GM18526 (cell line): ENCODE measurements around the gene TRIM33.

ENCODE experiments used
- POLR2A ChIP-seq: IDR thresholded peaks from 3 replicates; pipeline ENCODE4 v1.6.1; 2011; ENCODE audit not compliant: insufficient read length; ENCODE audit errors: extremely low read depth

Gene TRIM33

DNA sequence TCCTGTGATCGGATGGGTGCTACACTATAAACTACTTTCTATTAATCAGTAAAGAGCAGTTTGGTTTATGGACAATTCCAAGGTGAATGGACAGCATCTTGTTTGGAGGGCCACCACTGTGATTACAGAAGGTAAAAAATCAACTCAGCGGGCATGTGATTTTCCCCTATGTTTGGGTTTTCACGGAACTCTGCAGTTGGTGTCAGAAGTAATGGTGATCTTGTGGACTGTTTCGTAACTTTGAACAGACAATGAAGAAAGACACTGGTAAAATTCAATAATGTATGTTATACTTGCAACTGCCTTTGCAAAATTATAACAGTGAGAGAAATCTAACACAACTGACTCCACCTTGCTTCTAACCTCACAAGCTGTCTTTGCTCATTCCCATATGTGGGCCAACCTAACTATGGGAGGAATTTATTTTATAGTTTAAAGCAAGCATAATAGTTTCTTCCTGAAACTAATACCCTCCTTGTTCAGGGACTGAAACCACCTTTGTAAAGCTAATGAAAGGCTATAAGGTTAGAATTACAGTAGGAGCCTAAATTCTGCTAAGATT is 53.2 kb downstream of the TRIM33 start:
- TF ChIP-seq POLR2A: no peak

DNA sequence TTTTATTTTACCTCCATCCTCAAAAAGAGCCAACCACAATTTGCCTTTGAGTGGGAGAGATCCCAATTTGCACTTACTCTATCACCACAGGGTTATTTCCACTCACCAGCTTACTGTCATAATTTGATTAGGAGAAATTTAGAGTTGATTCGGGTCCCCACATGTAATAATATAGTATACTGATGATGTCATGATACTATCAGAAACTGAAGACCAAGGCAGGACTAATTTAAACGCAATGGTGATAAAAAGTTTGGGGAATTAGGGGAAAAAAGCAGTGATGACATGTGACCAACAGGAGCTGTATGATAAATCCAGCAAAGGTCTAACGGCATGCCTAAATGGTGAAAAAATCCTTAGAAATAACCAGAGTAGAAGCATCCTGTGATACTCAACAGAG is 54.4 kb downstream of the TRIM33 start:
- no peak for TF ChIP-seq POLR2A

DNA sequence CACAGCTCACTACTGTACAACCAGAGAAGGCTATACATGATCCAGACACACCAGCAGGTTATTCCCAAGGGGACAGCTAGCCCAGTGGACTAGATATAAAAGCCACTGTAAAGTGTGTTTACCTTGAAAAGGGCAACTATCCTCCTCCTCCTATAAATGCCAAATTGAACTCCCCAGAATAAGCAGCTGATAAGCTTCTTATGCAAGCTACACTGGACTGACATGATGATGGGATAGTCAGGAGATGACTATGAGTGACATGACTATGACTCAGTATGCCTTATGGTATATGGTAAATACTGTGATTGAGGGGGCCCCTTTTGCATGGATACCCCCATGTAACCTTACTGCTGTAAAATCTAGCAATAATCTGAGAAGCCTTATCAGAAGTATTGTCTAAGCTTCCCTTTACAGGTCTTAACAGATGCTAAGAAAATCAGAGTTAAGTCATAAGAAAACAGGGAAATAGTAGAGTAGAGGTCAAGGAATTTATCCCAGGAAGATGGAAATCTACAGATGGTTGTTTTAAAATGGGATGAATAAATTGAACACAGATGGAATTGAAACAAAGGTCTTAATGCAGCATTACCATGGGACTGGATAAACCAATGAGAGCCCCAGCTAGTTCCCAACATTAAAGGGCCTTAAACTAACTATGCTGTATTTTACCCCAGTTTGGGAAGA is 55.8 kb downstream of the TRIM33 start:
- TF ChIP-seq POLR2A: no peak

GRCh38 chr1:114454539-114454938 is 56.5 kb downstream of the TRIM33 start:
- TF ChIP-seq POLR2A: no peak

DNA sequence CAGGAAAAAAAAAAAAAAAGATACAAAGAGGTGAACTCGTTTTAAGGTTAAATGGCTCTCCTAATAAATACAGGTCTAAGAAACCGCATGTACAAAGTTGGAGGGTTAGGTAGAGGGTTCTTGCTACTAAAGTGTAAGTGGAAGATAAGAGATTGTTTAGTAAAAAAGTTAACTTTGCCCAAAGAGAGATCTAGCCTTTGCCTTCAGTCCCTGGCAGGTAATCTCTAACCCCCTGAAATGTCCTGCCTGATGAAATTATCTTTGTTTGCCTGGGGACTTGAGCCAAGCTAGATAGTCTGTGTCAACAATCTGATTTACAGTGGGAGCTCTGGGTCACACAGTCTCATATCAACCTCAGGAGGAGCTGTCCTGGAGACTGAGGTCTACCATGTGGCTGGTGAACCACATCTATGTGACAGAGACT is 57.6 kb downstream of the TRIM33 start:
- no peak for TF ChIP-seq POLR2A

DNA sequence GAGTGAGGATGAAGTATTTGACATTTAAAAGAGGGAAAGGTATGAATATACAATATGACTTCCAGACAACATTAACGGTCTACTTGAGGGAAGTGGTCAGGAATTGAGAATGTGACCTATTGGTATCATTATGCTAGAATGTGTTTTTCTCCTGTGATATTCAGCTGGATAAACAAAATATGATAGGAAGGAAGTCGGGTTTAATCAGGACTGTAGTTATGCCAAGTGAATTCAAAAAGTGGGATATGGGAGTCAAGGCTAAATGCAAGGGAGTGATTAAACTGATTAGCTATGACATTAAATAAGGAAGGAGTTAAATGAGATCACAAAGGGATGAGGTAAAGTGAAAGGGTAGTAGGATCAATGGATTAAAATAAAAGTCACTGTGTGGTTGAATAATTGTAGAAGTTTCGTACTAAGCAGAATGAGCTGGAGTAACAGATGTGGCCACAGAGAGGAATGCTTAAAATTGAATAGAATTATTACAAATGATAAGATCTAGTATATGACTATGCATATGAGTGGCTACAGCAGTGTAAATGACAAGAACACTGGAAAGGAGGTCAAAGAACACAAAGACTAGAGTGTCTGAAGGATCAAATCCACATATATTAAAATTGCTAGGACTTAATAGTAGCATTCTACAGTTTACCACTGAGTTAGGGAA is 62.5 kb downstream of the TRIM33 start:
- no peak for TF ChIP-seq POLR2A

DNA sequence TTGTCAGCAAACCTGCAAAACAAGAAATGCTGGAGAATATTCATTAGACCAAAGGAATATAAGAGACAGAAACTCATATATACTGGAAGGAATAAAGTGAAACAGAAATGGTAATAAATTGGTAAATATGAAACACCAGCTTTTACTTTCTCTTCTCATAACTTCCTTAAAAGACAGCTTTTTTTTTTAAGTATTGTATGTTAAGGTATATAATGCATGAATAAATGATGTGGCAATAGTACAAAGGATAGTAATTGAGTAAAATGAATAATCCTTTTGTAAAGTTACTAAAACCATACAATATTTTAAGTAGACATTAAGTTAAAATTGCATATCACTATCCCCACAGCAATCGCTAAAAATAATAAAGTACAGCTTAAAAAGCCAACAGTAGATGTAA is 64.8 kb downstream of the TRIM33 start:
- no peak for TF ChIP-seq POLR2A

GRCh38 chr1:114441332-114441731 is 69.7 kb downstream of the TRIM33 start:
- TF ChIP-seq POLR2A: no peak

GRCh38 chr1:114439369-114439768 is 71.6 kb downstream of the TRIM33 start:
- TF ChIP-seq POLR2A: no peak

DNA sequence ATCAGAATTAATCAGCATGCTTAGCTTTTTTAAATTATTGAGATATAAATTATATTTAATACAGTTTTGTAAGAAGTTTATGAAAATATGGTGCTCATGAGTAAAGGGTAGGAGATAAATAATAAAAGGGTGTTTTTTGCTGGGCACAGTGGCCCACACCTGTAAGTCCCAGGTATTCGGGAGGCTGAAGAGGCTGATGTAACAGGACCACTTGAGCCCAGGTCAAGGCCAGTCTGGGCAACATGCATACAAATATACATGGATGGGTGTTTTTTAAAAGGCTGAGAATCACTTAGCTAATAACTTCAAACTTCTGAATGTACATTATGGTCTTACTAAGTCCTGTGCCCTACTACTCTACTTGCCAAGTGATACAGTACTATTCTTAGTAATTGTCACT is 73.2 kb downstream of the TRIM33 start:
- TF ChIP-seq POLR2A: no peak

GRCh38 chr1:114436799-114437198 is 74.2 kb downstream of the TRIM33 start:
- TF ChIP-seq POLR2A: no peak

DNA sequence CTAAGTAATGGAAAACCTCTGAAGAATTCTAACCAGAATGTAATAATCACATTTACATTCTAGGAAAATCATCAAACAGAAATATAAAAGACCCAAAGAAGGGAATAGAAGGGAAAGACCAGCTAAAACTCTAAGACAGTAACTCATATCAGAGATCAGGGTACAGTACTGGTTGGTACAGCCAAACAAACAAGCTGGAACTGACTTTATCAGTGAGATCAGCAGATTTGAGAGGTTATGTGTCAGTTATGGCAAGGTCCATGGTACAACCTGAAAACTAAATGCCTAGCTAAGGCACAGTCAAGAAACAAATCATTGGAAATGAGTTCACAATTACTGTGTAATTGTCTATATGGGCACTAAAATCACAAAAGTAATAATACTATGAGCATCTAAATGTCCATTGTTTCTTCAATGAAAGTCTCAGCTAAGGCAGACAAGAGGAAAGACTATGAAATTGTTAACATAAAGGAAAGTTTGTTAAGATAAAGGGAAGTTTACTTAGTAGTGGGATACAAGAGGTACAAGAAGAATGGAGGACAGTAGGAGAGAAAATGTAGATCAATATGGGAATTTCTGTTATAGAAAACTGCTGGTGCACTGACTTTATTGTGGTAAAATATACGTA is 75.8 kb downstream of the TRIM33 start:
- TF ChIP-seq POLR2A: no peak

DNA sequence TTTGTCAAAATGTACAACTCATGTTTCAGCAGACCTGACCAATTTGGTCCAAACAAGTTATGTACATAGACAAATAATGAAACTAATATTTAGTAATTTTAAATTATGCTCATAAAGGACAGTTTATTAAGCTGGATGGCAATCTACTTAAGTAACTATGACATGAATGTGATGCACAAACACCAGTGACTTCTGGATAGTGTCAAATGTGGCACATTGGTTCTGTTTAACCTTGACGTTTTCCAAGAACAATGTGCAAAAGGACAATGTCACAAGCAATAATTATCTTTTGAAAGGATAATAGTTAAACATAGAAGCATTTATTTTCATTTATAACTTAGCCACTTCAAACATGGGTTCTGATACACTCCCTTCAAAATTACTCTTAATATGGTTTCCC is 80.0 kb downstream of the TRIM33 start:
- TF ChIP-seq POLR2A: no peak

GRCh38 chr1:114428083-114428754 is 82.8 kb downstream of the TRIM33 start:
- no peak for TF ChIP-seq POLR2A

- no peak for TF ChIP-seq POLR2A
Observed at GRCh38 chr1:114427612-114428011, 83.4 kb downstream of the TRIM33 start.

DNA sequence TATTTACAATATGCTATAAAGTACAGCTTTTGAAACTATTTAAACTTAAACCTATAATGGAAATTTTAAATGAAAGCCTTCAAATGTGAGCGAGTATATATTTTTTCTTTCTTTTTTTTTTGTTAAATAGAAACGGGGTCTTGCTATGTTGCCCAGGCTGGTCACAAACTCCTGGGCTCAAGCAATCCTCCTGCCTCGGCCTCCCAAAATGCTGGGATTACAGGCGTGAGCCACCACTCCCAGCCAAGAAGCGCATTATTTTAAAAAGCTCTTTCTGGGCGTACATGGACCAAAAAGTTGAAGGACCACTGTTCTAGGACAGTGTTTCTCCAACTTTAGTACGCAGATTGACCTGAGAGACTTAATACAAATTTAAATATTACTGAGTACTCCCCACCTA is 87.5 kb downstream of the TRIM33 start:
- no peak for TF ChIP-seq POLR2A
